K562 (cell line): ENCODE results near the gene CREG2. TPM values are rescaled to one million over a fixed set of nuclear protein-coding genes. Genes with fewer than 3 reads are reported as not detected.

Experiments
- ATF7 ChIP-seq: fragments of 450-650 bp; IDR thresholded peaks from 2 replicates; pipeline ENCODE4 v1.7.1; 2014; ENCODE audit warnings: mild to moderate bottlenecking, moderate library complexity
- CBX1 ChIP-seq: sonication (generic); IDR thresholded peaks from 2 replicates; pipeline ENCODE4 v1.6.1; 2016; ENCODE audit warnings: antibody characterized with exemption, low read depth, mild to moderate bottlenecking
- CHD4 ChIP-seq: fragments of 200-600 bp; sonication (generic); IDR thresholded peaks from 3 replicates; pipeline ENCODE4 v1.6.1; 2012; ENCODE audit warnings: low read depth, mild to moderate bottlenecking, mixed read lengths, low read length, inconsistent platforms; ENCODE audit not compliant: insufficient read depth, insufficient replicate concordance, poor library complexity, severe bottlenecking
- GATA2 ChIP-seq: sonication (generic); formaldehyde crosslinking; IDR thresholded peaks from 2 replicates; pipeline ENCODE4 v1.4.0; 2020; ENCODE audit warnings: mild to moderate bottlenecking, missing genetic modification reagents
- HDAC6 ChIP-seq: IDR thresholded peaks from 2 replicates; pipeline ENCODE4 v1.6.1; 2012; ENCODE audit warnings: low read depth, mild to moderate bottlenecking, control low read depth, inconsistent platforms, low read length, moderate library complexity
- HNRNPL ChIP-seq: fragments of 200-400 bp; formaldehyde crosslinking; IDR thresholded peaks from 2 replicates; pipeline ENCODE4 v1.6.1; 2017; ENCODE audit warnings: low read depth, mild to moderate bottlenecking, low read length
- KHSRP ChIP-seq: fragments of 450-650 bp; IDR thresholded peaks from 2 replicates; pipeline ENCODE4 v1.6.1; 2017
- SMAD1 ChIP-seq: fragments of 150-350 bp; IDR thresholded peaks from 2 replicates; pipeline ENCODE4 v1.6.1; 2014; ENCODE audit warnings: low read length, low read depth; ENCODE audit not compliant: partially characterized antibody
- SMAD4 ChIP-seq: fragments of 250-450 bp; sonication (Bioruptor Pico); conservative IDR thresholded peaks from 2 replicates; pipeline ENCODE4 v1.8.0; 2021; ENCODE audit warnings: inconsistent platforms, mild to moderate bottlenecking, moderate library complexity
- SNIP1 ChIP-seq: fragments of 450-650 bp; IDR thresholded peaks from 2 replicates; pipeline ENCODE4 v1.7.1; 2017; ENCODE audit warnings: low read depth, mild to moderate bottlenecking
- STAT5B ChIP-seq: fragments of 250-450 bp; sonication (Bioruptor Pico); IDR thresholded peaks from 2 replicates; pipeline ENCODE4 v1.8.0; 2021; ENCODE audit warnings: mild to moderate bottlenecking, inconsistent platforms
- ZKSCAN8 ChIP-seq: fragments of 200-800 bp; sonication (Bioruptor generic); IDR thresholded peaks from 2 replicates; pipeline ENCODE4 v1.6.1; 2016; ENCODE audit warnings: missing genetic modification characterization, missing compliant biosample characterization
- ZNF24 ChIP-seq: fragments of 450-650 bp; IDR thresholded peaks from 2 replicates; pipeline ENCODE4 v1.6.1; 2016
- polyA plus RNA-seq, 8 experiments: library from polyadenylated mRNA; depleted of rRNA in 4 of 8; stranded (reverse) in 5 of 8; unstranded in 3 of 8; fragments of >200 nt; fragmentation: Nextera tagmentation in 2 of 8; fragmentation: Illumina TruSeq in 1 of 8; extraction: Ambion mirVana in 2 of 8; extraction: Trizol in 1 of 8; gene quantifications; 2 replicates each; pipeline versions ENCODE4 v1.2.1 to v1.2.3, GENCODE V29; 2011 to 2014; ENCODE audit warnings: inconsistent platforms in 1 of 8, missing spikeins in 1 of 8
- total RNA-seq, 7 experiments: library from RNA; depleted of rRNA in 6 of 7; stranded (reverse); fragments of >200 nt in 6 of 7; fragmentation: Illumina TruSeq in 2 of 7; extraction: Trizol in 2 of 7; gene quantifications; 2 replicates each; pipeline versions ENCODE4 v1.2.1 to v1.2.3, GENCODE V29; 2011 to 2021; ENCODE audit warnings: low replicate concordance in 1 of 7
- TF ChIP-seq, protein P1 (sequence below), 2 experiments: fragments of 450-650 bp in 1 of 2; sonication (generic) in 1 of 2; formaldehyde crosslinking in 1 of 2; IDR thresholded peaks in 1 of 2; conservative IDR thresholded peaks in 1 of 2; 2 replicates each; pipeline versions ENCODE4 v1.6.1 to v1.8.1; 2016 to 2023; ENCODE audit warnings: mild to moderate bottlenecking in 2 of 2, moderate library complexity in 2 of 2, inconsistent platforms in 1 of 2, missing genetic modification reagents in 1 of 2
- TF ChIP-seq, protein P2 (sequence below): fragments of 250-450 bp; sonication (Bioruptor Pico); IDR thresholded peaks from 2 replicates; pipeline ENCODE4 v1.4.0; 2020; ENCODE audit warnings: mild to moderate bottlenecking, moderate library complexity
- TF ChIP-seq, protein P3 (sequence below): fragments of 450-650 bp; IDR thresholded peaks from 2 replicates; pipeline ENCODE4 v1.6.1; 2016; ENCODE audit warnings: missing biosample characterization, missing genetic modification characterization
- TF ChIP-seq, protein P4 (sequence below): sonication (generic); formaldehyde crosslinking; IDR thresholded peaks from 2 replicates; pipeline ENCODE4 v1.8.1; 2023; ENCODE audit warnings: mild to moderate bottlenecking, missing genetic modification reagents
- TF ChIP-seq, protein P5 (sequence below): sonication (generic); formaldehyde crosslinking; IDR thresholded peaks from 2 replicates; pipeline ENCODE4 v1.8.0; 2022; ENCODE audit warnings: missing genetic modification reagents, mild to moderate bottlenecking, borderline replicate concordance

CREG2 gene
- total and polyA plus RNA-seq, 9 of the 15 experiments (the other 6 are each of a cell fraction or from before 2014, with no cell fraction given), result not detected

DNA sequence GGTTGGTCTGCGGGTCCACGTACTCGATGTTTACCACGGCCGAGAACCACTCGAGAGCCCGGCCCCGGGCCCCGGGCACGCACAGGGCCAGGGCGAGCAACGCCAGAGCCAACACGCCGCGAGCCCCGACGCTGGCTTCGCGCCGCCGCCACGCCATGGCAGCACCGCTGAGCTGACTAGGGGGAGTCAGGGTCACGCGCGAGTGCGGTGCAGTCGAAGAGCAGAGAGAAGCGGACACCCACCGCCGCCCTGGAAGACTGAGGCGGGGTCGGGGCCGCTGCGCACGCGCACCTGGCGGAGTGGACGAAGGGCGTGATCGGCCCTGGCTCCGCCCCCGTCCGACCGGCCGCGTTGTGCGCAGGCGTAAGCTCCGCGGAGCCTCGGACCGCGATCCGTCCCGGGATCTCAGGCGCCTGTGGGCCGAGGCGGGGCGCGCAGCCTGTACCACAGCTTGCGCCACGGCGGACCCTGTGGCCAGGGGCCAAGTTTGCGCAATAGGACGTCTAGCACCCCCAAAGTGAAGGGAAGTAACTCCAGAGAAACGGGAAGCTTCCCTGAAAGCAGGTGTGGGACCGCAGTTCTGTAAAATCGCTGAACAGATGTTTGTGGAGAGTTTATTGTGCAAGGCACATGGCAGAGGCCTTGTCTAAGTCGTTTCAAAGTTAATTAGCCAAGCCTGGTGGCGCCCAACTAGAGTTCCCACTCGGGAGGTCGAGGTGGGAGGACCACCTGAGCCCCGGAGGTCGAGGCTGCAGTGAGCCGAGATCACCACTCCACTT lies 78.7 kb downstream of the CREG2 start, which contains the start of gene RNF149 (continued):
- TF ChIP-seq, protein P1, sequence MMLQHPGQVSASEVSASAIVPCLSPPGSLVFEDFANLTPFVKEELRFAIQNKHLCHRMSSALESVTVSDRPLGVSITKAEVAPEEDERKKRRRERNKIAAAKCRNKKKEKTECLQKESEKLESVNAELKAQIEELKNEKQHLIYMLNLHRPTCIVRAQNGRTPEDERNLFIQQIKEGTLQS (IDR thresholded peaks at IDR 0.05), result peak; percentile 53
- TF ChIP-seq, protein P1 (CRISPR knock-in tag; conservative IDR thresholded peaks at IDR 0.05), result no peak
- TF ChIP-seq STAT5B (CRISPR knock-in tag) (no peak), CBX1 (peak; percentile 69; the same call in 1 of the 2 replicates), ZKSCAN8 (no peak), CHD4 (no peak), HDAC6 (no peak), ATF7 (peak; percentile 80), KHSRP (no peak), GATA2 (no peak), ZNF24 (no peak), HNRNPL (peak; percentile 61; the same call in 1 of the 2 replicates), SNIP1 (no peak), SMAD4 (CRISPR knock-in tag) (peak; percentile 84), SMAD1 (peak; percentile 82)
- TF ChIP-seq, protein P2, sequence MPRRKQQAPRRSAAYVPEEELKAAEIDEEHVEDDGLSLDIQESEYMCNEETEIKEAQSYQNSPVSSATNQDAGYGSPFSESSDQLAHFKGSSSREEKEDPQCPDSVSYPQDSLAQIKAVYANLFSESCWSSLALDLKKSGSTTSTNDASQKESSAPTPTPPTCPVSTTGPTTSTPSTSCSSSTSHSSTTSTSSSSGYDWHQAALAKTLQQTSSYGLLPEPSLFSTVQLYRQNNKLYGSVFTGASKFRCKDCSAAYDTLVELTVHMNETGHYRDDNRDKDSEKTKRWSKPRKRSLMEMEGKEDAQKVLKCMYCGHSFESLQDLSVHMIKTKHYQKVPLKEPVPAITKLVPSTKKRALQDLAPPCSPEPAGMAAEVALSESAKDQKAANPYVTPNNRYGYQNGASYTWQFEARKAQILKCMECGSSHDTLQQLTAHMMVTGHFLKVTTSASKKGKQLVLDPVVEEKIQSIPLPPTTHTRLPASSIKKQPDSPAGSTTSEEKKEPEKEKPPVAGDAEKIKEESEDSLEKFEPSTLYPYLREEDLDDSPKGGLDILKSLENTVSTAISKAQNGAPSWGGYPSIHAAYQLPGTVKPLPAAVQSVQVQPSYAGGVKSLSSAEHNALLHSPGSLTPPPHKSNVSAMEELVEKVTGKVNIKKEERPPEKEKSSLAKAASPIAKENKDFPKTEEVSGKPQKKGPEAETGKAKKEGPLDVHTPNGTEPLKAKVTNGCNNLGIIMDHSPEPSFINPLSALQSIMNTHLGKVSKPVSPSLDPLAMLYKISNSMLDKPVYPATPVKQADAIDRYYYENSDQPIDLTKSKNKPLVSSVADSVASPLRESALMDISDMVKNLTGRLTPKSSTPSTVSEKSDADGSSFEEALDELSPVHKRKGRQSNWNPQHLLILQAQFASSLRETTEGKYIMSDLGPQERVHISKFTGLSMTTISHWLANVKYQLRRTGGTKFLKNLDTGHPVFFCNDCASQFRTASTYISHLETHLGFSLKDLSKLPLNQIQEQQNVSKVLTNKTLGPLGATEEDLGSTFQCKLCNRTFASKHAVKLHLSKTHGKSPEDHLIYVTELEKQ (CRISPR knock-in tag), result no peak
- TF ChIP-seq, protein P3, sequence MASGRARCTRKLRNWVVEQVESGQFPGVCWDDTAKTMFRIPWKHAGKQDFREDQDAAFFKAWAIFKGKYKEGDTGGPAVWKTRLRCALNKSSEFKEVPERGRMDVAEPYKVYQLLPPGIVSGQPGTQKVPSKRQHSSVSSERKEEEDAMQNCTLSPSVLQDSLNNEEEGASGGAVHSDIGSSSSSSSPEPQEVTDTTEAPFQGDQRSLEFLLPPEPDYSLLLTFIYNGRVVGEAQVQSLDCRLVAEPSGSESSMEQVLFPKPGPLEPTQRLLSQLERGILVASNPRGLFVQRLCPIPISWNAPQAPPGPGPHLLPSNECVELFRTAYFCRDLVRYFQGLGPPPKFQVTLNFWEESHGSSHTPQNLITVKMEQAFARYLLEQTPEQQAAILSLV (tag), result peak; percentile 78
- TF ChIP-seq, protein P4, sequence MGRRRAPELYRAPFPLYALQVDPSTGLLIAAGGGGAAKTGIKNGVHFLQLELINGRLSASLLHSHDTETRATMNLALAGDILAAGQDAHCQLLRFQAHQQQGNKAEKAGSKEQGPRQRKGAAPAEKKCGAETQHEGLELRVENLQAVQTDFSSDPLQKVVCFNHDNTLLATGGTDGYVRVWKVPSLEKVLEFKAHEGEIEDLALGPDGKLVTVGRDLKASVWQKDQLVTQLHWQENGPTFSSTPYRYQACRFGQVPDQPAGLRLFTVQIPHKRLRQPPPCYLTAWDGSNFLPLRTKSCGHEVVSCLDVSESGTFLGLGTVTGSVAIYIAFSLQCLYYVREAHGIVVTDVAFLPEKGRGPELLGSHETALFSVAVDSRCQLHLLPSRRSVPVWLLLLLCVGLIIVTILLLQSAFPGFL, result no peak
- TF ChIP-seq, protein P5, sequence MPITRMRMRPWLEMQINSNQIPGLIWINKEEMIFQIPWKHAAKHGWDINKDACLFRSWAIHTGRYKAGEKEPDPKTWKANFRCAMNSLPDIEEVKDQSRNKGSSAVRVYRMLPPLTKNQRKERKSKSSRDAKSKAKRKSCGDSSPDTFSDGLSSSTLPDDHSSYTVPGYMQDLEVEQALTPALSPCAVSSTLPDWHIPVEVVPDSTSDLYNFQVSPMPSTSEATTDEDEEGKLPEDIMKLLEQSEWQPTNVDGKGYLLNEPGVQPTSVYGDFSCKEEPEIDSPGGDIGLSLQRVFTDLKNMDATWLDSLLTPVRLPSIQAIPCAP (CRISPR knock-in tag), result no peak
